Measurements from ENCODE around the gene SNRPB.

SNRPB gene

DNA sequence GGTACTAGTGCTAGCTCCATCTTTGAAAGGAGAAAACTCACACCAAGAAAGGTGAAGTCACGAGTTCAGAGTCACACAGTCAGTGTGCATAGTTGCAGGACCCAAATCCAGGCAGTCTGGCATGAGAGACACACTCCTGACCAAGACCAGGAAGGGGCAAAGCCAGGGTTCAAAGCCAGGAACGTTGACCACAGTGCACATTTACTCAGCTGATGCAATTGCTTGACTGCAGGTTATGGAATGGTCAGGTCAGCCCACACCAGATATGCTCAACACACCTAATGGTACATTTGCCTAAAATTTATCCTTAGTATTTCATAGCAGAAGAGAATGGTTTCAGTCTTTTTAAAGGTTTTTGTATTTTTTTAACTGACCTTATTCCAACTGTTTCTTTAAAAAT is 52.2 kb downstream of the SNRPB start:
- DNase-seq = no peak

DNA sequence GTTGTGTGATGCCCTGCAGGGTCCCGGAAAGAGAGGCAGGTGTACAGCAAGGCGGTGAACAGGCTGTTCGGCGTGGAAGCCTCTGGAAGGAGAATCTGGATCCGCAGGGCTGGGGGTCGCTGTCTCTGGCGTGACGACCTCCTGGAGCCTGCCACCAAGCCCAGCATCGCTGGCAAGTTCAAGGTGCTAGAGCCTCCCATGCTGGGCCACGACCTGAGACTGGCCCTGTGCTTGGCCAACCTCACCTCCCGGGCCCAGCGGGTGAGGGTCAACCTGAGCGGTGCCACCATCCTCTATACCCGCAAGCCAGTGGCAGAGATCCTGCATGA is 53.4 kb downstream of the SNRPB start:
- DNase-seq = no peak

DNA sequence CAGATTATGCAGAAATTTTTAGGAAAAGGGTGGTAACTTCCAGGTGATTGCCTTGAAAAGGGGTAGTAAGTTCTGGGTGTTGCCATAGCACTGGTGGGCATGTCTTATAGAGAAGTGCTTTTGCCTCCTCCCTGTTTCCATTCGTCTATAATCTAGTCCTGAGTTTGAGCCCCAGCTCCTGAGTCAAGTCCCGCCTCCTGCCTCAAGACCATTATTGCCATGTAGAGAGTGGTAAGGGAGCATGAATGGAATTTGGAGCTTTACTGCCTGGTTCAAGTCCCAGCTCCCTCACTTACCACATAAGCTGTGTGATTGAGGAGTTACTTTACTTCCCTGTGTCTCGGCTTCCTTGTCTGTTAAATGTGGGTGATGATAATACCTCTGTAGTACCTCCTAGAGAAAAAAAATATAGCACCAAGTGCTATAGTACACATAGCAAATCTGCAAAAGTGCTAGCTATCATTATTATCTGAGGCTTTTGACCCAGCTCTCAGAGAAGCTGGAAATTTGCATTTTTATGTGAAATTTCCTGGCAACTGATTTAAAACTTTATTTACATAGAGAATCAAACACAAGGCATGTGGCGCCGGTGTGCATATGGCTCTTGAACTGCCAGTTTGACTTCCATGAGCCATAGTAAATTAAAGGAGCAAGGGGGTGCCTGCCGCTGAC is 53.9 kb downstream of the SNRPB start:
- DNase-seq = no peak
